Measurements from ENCODE around the gene COL16A1. TPM values are rescaled to one million over a fixed set of nuclear protein-coding genes. Genes with fewer than 3 reads are reported as not detected.

The COL16A1 gene
- total RNA-seq, 1 donor from 2014 or later = 121 TPM

DNA sequence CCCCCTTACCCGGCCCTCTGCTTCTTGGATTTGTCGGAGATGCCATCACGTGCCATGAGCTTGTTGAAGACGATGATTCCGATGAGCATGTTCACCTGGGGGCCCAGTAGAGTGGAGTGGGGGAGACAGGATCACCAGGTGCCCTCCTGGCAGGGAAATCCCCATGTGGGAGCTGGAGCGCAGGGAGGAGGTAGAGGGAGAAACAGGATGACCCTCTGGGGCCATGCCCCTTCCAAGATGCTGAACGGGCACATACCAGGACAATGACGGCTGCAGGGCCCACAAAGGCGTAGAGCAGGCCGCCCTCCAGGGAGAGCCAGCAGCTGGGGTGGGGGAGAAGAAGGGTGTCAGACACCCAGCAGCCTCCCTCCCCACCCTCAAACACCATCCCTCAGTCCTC, 31.8 kb upstream of the COL16A1 start:
- H3K27me3 ChIP-seq (ENCODE audit: control insufficient read depth, insufficient read depth, low read length) = no peaks in the 10 kb centered on the region
- DNase-seq (ENCODE audit: low read depth) (no peak), FAIRE-seq (no peak)
- TF ChIP-seq, protein P1, sequence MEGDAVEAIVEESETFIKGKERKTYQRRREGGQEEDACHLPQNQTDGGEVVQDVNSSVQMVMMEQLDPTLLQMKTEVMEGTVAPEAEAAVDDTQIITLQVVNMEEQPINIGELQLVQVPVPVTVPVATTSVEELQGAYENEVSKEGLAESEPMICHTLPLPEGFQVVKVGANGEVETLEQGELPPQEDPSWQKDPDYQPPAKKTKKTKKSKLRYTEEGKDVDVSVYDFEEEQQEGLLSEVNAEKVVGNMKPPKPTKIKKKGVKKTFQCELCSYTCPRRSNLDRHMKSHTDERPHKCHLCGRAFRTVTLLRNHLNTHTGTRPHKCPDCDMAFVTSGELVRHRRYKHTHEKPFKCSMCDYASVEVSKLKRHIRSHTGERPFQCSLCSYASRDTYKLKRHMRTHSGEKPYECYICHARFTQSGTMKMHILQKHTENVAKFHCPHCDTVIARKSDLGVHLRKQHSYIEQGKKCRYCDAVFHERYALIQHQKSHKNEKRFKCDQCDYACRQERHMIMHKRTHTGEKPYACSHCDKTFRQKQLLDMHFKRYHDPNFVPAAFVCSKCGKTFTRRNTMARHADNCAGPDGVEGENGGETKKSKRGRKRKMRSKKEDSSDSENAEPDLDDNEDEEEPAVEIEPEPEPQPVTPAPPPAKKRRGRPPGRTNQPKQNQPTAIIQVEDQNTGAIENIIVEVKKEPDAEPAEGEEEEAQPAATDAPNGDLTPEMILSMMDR (IDR thresholded peaks at IDR 0.05; ENCODE audit: insufficient read depth, low read length, severe bottlenecking) = no peak
- H3K4me3 ChIP-seq (ENCODE audit: low read depth, low read length) = no peak overlapping the region
- no peaks in the 10 kb centered on the region for H3K36me3 ChIP-seq (ENCODE audit: control insufficient read depth, insufficient read depth, low read length)

DNA sequence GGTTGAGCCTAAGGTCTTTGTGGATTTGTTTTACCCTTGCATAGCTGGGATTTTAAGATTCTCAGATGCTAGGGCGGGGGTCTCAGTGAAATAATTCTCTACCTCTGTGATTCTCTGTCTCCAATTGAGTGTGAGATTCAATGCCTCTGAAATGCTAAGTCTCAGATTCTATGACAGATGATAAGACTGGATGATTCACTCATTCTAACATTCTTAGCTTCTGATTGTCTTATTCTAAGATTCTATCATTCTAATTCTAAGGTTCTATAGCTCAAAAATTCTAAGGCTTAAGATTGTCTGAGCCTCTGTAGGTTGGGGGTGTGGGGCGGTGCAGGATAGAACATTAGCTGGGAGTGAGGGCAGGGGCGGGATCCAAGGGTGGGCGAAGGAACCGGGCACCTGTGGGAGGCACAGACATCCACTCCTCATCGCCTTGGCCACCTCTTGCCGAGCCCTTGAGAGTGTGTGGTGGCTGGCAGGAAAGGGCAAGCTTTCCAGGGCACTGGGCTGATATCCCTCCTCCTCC, 30.8 kb upstream of the COL16A1 start:
- DNase-seq (ENCODE audit: low read depth) (no peak), FAIRE-seq (no peak)
- Histone ChIP-seq H3K27me3 (ENCODE audit: control insufficient read depth, insufficient read depth, low read length) (no peaks in the 10 kb centered on the region), H3K36me3 (ENCODE audit: control insufficient read depth, insufficient read depth, low read length) (no peaks in the 10 kb centered on the region), H3K4me3 (ENCODE audit: low read depth, low read length) (no peak overlapping the region)
- TF ChIP-seq, protein P1 (IDR thresholded peaks at IDR 0.05; ENCODE audit: insufficient read depth, low read length, severe bottlenecking) = no peak

DNA sequence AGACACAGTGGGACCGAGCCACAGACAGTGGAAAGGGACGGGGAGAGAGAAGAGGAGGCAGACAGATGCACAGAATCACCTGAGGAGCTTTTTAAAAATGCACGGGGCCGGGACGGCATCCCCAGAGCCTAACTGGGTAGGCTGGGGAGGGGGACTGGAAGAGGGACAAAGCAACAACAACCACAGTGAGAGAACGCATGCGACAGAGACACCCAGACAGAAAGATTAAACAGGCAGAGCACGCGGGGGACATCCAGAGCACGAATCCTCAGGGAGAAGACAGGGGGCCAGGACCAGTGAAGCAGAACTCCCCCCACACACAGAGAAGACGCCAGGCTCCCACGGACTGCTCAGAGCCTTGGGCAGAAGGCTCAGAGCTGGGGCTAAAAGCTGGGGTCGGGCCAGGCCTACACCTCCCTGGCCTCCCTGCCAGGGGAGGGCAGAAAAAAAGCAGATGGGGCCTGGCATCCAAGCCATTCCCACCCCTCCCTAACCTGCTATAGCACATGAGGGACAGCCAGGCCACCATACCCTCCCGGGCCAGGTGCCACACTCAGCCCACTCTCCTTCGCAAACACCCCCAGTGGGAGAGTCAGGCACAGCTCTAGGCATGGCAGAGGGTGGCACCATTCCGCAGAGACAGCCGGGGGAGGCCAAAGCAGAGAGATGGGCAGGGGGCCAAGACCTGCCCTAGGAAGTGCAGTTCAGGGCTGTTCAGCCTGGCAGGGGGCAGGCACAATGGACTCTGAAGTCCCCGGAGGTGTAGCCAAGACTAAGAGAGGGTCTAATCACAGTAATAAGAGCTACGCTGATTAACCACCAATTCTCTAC, 29.8 kb upstream of the COL16A1 start:
- no peak for FAIRE-seq
- no peak for DNase-seq (ENCODE audit: low read depth)
- Histone ChIP-seq H3K27me3 (ENCODE audit: control insufficient read depth, insufficient read depth, low read length) (no peaks in the 10 kb centered on the region), H3K4me3 (ENCODE audit: low read depth, low read length) (no peak overlapping the region), H3K36me3 (ENCODE audit: control insufficient read depth, insufficient read depth, low read length) (no peaks in the 10 kb centered on the region)
- TF ChIP-seq, protein P1 (IDR thresholded peaks at IDR 0.05; ENCODE audit: insufficient read depth, low read length, severe bottlenecking) = no peak

DNA sequence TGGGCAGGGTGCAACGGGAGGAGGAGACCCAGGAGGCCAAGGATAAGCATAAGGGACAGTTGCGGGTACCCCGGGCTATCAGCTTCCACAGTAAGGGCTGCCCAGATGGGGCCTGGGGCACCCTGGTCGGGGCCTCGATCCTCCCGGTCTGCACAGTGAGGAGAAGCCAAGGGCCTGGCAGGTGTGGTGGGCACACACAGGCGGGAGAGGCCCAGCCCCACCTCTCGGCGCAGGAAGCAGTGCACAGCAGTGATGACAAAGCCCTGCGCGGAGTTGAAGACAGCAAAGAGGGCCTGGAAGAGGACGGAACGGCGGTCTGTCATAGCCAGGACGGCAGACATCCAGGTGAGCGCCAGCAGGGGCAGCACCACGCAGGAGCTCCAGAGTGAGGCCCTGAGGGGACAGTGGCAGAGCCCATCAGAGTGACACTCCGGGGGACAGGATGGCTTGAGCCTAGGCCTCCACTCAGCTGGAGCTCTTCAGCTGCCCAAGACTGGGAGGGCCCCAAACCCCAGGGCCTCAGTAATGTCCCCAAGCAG, 29.0 kb upstream of the COL16A1 start:
- Histone ChIP-seq H3K4me3 (ENCODE audit: low read depth, low read length) (no peak overlapping the region), H3K27me3 (ENCODE audit: control insufficient read depth, insufficient read depth, low read length) (no peaks in the 10 kb centered on the region), H3K36me3 (ENCODE audit: control insufficient read depth, insufficient read depth, low read length) (no peaks in the 10 kb centered on the region)
- DNase-seq (ENCODE audit: low read depth) = no peak
- FAIRE-seq = no peak
- TF ChIP-seq, protein P1 (IDR thresholded peaks at IDR 0.05; ENCODE audit: insufficient read depth, low read length, severe bottlenecking) = no peak

DNA sequence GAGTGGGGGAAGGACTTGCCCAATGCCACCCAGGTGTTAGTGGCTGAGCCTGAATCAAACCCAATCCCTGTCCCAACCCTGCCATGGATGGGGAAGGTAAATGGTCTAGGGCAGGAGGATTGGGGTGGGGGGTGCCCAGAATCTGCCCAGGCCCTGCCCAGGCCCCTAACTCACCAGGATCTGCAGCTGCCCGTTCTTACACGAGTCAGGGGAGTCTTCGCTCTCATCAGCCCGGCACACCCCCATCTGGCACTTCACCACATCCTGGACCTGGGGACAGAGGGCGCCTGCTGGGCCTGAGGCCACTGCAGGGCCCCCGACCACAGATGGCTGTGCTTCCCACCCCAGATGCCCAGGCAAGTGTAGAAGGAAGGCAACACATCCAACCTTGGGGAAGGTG, 28.5 kb upstream of the COL16A1 start:
- no peaks in the 10 kb centered on the region for H3K36me3 ChIP-seq (ENCODE audit: control insufficient read depth, insufficient read depth, low read length)
- no peaks in the 10 kb centered on the region for H3K27me3 ChIP-seq (ENCODE audit: control insufficient read depth, insufficient read depth, low read length)
- TF ChIP-seq, protein P1 (IDR thresholded peaks at IDR 0.05; ENCODE audit: insufficient read depth, low read length, severe bottlenecking) = no peak
- DNase-seq (ENCODE audit: low read depth) (no peak), FAIRE-seq (no peak)
- H3K4me3 ChIP-seq (ENCODE audit: low read depth, low read length) = no peak overlapping the region
